RWPE1 (cell line): ENCODE results near the gene C1orf74.

Experiments used
- CTCF ChIA-PET: fragments of 350-600 bp; sonication (Branson Sonifier 250); formaldehyde crosslinking; extraction: SDS; loops from one replicate; lab custom pipeline; 2021; lab: Yijun Ruan, JAX
- POLR2A ChIA-PET: fragments of 400-600 bp; formaldehyde crosslinking; extraction: SDS; loops from one replicate; lab custom pipeline; 2020; ENCODE audit warnings: antibody characterized with exemption; ENCODE audit not compliant: low non-redundant PET; lab: Yijun Ruan, JAX
- DNase-seq: peaks from one replicate; pipeline ENCODE4 v3.0.0; 2012; ENCODE audit warnings: low spot score
- H3K27ac ChIP-seq: fragments of 450-650 bp; 2 replicates; pipeline ENCODE4 v1.5.1; 2017
- CTCF ChIP-seq: fragments of 450-650 bp; conservative IDR thresholded peaks from 2 replicates; pipeline ENCODE4 v1.5.1; 2017; ENCODE audit warnings: low read depth, mild to moderate bottlenecking

C1orf74 gene

GRCh38 chr1:209817691-209818090, 33.3 kb upstream of the C1orf74 start:
- ChIA-PET POLR2A (interaction anchor here (0.7 kb wide), 1 partner anchor 11 kb away, joined by 11 read pairs; no protein-coding TSS in a partner anchor), CTCF (interaction anchor here (1.0 kb wide), 1 partner anchor 10 kb away, joined by 3 read pairs; the partner anchor contains the start of gene UTP25)
- no peak for DNase-seq
- no peak for TF ChIP-seq CTCF
- peak overlapping the region; percentile 99 for H3K27ac ChIP-seq

GRCh38 chr1:209816923-209817322, 32.6 kb upstream of the C1orf74 start:
- no peak for DNase-seq
- TF ChIP-seq CTCF: no peak
- CTCF ChIA-PET: interaction anchor here (1.0 kb wide), 1 partner anchor 11 kb away, joined by 3 read pairs; the partner anchor contains the start of gene UTP25
- peak overlapping the region; percentile 99 for H3K27ac ChIP-seq
- POLR2A ChIA-PET: interaction anchor here (1.4 to 2.4 kb wide), 3 partner anchors 9 to 11 kb away, joined by 6 to 28 read pairs (median 16); partner anchors contain the start of genes IRF6 and UTP25

- TF ChIP-seq CTCF: no peak
- POLR2A ChIA-PET: interaction anchor here (1.1 to 2.4 kb wide), 5 partner anchors 8 to 28 kb away, joined by 3 to 28 read pairs (median 6); partner anchors contain the start of genes IRF6 and UTP25
- DNase-seq: peak; percentile 95
- CTCF ChIA-PET: interaction anchor here (0.5 to 1.5 kb wide), 4 partner anchors 12 to 226 kb away, joined by 3 to 5 read pairs (median 3); partner anchors contain the start of gene UTP25
- peak overlapping the region; percentile 99 for H3K27ac ChIP-seq
Measured at GRCh38 chr1:209815931-209816341, 31.6 kb upstream of the C1orf74 start.

- DNase-seq: no peak
- no peak for TF ChIP-seq CTCF
- H3K27ac ChIP-seq: peak overlapping the region; percentile 99
- POLR2A ChIA-PET: interaction anchor here (1.1 to 2.4 kb wide), 5 partner anchors 8 to 27 kb away, joined by 3 to 28 read pairs (median 6); partner anchors contain the start of genes IRF6 and UTP25
- CTCF ChIA-PET: interaction anchor here (0.6 to 1.5 kb wide), 4 partner anchors 9 to 68 kb away, joined by 3 to 5 read pairs (median 4); partner anchors contain the start of gene UTP25
Measured at GRCh38 chr1:209815490-209815889, 31.1 kb upstream of the C1orf74 start.

GRCh38 chr1:209813902-209814301, 29.5 kb upstream of the C1orf74 start:
- DNase-seq: no peak
- no peak for TF ChIP-seq CTCF
- H3K27ac ChIP-seq: no peak overlapping the region
- ChIA-PET CTCF (interaction anchor here (1.5 kb wide), 1 partner anchor 9 kb away, joined by 9 read pairs; no protein-coding TSS in a partner anchor), POLR2A (no interaction called here)

- TF ChIP-seq CTCF: no peak
- ChIA-PET CTCF (interaction anchor here (1.4 kb wide), 1 partner anchor 12 kb away, joined by 4 read pairs; no protein-coding TSS in a partner anchor), POLR2A (no interaction called here)
- H3K27ac ChIP-seq: no peak overlapping the region
- DNase-seq: no peak
Measured at GRCh38 chr1:209810783-209811182, 26.4 kb upstream of the C1orf74 start.
